ENCODE data around the gene KCNE3.
"Not testable (repeated sequence)": the region's sequence is repeated elsewhere in the genome, so short reads cannot be mapped to it uniquely, and the experiment has no call there.

The KCNE3 gene

DNA sequence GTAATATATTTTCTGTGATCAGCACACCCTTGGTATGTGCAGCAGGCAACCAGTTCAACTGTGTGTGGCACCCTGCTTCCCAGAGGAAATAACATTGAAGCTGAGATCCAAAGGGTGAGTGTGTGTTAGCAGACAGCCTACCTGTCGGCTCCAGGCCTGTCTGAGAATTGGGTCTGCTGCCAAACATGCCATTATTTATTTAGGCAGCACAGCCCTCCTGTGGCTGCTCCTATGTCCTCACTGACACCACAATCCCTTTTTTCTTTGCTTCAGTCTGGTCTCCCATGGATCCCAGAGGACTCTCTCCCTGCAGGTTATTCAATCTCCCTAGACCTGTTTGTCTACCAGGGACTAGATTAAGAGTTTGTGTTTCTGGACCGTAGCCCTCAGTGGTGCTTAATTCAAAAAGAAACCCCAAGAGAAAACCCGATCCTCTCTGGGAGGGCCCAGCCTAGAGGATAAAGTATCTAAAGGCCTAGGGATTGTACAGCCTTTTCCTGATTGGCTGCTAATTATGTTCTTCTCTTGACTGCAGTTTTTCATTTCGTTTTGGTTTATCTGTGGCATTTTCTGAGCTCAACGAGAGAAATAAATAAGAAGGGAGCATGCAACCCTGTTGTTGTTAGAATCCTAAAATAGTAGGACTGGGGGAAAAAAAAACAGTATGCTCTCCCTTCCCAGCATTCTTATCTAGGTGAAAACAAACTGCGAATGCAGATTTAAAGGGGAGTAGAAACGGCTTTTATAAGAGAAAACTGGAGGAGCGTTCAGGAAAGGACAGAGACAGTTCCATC, 24.1 kb downstream of the KCNE3 start:
- DNase-seq (ENCODE audit: low spot score) = no peak

DNA sequence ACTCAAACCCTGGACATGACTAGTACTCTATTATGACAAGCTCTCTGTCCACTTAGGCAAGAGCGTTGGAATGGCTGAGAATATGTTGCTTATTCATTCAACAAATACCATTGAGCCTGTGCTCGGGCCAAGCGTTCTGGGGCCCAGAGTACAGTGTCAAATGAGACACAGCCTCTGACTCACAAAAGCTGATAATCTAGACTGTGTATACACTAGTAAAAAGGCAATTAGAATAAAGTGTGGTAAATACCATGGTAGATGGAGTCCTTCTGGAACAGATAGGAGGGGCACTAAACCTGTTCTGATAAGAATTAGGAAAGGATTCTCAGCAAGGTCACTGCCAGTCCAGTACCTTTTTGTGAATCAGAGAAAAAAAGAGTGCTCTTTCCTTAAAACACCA, 24.7 kb downstream of the KCNE3 start:
- no peak for DNase-seq (ENCODE audit: low spot score)

DNA sequence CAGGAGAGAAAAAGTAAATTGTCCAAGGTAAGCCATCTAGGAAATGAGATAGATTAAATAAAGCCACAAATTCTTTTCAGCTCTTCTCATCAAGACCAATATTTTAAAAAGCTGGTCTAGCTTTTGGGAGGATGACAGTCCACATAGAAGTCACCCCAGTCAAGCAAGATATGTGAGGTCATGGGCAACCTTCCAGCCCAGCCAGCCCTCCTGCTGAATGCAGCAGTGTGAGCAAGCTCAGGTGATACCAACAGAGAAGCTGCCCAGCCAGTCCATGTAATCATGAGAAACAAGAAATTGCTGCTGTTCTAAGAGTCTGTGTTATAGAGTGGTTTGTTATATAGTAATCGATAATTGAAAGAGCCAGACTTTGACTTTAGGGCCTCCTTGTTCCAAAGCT, 28.7 kb downstream of the KCNE3 start:
- no peak for DNase-seq (ENCODE audit: low spot score)

DNA sequence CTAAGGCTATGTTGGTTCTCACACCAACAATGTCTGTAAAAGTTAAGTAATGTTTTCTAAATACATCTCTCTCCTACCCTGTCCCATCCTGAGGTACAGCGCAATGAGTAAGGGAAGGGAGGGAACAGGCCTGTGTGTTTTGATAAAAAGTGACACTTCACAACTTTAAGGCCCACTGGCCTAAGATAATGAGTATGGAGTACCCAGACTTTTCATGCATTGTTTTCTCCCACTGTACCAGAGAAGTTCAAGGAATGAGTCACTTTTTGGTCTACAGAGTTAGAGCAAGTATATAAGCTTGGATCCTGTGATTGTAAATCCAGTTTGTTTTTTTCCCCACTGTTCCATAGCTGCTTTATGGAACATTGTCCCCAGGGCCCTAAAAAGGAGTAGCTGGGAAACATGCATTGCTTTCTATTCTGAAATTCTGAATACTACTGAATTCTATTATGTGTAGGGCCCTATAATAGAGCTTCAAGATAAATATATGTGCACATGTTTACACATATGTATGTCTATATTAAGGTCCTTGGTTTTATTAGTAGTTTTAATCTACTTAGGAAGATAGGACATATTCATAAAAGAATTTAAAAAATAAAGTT, 29.8 kb downstream of the KCNE3 start:
- no peak for DNase-seq (ENCODE audit: low spot score)

DNA sequence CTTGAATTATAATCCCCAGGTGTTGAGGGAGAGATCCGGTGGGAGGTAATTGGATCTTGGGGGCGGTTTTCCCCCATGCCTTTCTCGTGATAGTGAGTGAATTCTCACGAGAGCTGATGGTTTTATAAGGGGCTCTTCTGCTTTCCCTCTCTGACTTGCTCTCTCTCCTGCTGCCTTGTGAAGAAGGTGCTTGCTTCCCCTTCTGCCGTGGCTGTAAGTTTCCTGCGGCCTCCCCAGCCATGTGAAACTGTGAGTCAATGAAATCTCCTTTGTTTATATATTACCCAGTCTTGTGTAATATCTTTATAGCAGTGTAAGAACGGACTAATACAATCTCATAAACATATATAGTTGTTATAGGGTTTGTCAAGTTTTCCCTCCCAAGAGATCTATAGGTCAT, 32.8 kb downstream of the KCNE3 start:
- DNase-seq (ENCODE audit: low spot score) = no peak

DNA sequence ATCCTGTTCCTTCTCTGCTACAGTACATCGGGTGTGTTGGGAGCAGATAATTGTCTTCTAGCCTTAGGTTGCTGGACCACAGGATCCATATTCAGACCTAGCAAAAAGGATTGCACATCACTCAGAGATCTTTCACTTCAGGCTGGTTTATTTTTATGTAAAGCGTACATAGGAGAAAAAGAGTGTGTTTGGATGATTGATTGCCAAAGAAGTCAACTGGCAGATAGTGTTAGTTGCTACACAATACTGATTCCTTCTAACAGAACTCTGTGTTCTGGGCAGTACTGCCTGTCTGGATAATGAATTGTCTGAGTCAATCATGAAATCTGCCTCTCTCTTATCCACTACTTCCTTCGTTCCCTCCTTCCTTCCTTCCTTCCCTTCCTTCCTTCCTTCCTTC, 38.1 kb downstream of the KCNE3 start:
- DNase-seq (ENCODE audit: low spot score) = no peak

DNA sequence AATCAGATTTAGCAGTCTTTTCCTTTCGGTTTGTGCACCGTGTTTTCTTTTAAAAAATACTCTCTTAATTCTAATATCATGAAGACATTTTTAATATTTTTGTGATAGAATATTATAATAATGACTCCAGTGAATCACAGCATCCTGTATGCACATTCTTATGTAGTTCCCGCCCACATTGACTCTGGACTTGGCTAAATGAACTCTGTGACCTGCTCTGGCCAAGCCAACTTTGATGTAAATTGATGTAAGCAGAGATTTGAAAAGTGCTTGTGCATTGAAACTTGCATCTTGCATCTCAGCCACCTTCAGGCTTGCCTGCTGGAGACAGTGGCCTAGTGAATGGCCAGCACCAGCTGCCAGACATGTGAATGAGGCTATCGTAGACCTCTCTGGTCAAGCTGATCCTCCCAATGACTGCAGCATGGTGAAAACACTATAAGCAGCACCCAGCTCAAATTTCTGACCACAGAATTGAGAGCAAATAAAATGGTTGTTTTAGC, 39.9 kb downstream of the KCNE3 start:
- no peak for DNase-seq (ENCODE audit: low spot score)

DNA sequence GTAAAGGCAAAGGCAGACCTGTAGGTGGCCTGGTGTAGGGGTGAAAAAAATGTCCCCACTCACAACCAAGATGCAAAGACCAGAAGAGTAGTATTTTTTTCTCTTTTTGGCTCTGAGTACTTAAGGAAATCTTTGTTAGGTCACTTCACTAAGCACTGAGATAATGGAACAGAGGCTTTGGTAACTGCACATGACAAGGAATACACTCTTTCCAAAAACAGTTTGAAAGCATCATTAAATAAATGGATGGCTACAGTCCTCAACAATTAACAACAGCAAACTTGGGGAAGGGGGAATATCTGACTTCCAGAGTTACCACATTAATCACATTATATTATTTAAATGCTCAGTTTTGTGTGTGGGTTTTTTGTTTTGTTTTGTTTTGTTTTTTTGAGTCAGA, 42.2 kb downstream of the KCNE3 start:
- DNase-seq (ENCODE audit: low spot score) = no peak

DNA sequence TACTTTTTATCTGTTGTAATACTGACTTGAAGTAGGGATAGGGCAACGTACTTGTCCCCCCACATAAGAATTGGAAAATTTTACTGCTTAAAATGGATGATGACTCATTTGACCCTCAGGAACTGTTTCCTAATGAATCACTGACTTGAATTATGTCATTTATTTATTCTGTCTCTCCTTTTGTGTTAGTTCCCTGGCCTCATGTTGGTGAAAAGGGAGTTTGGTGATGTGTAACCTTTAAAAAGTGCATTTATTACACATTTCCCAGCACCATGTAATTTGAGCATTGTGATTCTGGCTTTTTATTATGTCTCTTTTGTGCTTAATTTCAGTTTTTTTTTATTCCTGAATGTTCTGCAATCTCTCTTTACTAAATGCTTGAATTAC, 48.8 kb downstream of the KCNE3 start:
- DNase-seq (ENCODE audit: low spot score) = no peak

DNA sequence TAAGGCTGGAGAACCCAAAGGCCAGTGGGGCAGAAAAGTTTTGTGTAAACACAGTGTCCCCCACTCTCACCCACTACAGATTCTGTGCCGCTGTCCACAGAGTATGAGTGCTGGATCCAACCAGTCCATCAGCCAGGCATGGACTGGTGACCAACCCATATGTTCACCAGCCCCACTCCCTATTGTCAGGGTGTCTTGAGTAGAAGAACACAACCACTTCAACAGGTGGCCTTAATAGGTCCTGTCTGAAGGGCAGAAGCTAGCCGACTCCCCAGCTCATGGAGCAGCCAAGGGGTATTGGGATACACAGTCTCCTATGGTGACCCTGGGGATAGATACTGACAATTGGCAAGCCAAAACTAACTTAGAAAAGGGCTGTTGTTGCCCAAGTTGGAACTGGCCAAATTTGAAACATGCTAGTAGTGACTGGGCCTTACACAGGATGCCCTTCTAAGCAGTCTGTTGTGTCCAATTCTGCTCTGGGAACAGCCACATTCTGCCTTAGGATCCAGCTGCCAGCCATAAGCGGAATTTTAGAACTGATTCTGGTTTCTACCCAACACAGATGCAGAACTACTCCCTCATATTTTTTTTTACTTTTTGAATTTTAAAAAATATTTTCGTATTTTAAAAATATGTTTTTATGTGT, 49.4 kb downstream of the KCNE3 start:
- no peak for DNase-seq (ENCODE audit: low spot score)

DNA sequence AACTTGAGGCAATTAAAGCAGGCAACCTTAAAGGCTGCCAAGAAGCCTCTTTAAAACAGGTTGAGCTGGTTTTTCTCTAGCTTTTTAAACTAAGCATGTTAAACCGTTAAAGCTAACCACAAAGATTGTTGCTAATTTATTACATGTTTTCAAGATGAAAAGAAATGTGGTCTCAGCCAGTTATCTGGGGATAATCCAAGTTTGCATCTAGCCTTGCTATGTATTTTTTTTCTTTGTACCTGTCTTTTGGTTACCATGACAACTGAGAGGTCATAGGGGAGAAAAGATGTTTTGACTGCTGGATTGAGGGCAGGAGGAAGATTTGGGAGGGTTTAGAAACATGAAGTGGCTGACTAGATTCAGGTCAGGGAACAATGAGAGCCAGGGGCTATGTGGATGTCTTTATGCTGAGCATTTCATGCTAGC, 50.0 kb downstream of the KCNE3 start:
- no peak for DNase-seq (ENCODE audit: low spot score)

DNA sequence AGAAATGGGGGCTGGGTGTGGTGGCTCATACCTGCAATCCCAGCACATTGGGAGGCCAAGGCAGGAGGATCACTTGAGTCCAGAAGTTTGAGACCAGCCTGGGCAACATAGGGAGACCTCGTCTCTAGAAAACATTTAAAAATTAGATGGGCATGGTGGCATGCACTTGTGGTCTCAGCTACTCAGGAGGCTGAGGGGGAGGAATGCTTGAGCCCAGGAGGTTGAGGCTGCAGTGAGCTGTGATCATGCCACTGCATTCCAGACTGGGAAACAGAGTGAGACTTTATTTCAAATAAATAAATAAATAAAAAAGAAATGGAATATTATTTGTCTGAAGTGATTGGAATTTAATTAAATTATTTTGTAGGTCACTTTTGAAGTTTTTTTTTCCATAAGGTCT, 50.4 kb downstream of the KCNE3 start:
- not testable (repeated sequence) for DNase-seq (ENCODE audit: low spot score)

DNA sequence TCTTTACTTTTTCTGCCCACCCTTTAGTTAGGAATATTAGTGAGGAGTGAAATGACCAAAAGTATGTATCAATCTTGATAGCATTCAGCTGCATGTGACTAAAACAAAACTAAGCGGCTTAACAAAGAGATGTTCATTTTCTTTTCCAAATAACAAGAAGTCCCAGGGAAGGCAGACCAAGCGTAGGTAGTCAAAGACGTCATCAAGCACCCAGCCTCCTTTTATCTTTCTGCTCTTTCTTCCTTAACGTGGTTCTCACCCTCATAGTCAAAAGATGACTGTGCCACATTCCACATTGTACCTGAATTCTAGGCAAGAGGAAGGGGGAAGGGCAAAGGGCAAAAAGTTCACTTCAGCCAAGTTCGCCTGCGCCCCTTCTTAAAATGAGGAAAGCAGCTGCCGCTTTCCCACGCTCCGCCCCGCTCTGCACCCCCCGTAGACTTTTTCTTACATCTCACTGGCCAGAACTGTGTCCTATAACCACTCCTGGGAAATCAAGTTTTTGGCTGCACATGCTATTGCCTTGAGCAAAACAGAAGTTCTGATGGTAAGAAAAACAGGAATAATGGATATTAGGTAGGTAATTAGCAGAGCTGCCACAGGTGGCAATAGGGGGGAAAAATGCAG, 54.5 kb downstream of the KCNE3 start:
- no peak for DNase-seq (ENCODE audit: low spot score)

DNA sequence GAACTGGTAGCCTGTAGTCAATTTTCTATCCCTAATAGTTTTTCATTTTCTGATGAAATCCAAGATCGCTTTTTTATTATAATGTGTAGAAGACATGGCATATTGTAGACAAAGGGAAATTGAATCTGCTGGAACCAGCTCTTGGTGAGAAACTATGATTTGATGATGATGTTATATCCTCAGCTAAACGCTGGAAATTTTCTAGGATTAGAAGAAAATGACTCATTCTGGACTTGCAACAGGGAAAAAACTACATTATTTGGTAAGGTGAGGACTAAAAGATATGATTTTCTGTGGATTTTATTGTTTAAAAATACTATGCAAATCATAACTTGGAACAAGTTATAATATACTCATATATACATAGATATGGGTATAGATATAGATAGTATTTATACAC, 55.0 kb downstream of the KCNE3 start:
- DNase-seq (ENCODE audit: low spot score) = no peak

DNA sequence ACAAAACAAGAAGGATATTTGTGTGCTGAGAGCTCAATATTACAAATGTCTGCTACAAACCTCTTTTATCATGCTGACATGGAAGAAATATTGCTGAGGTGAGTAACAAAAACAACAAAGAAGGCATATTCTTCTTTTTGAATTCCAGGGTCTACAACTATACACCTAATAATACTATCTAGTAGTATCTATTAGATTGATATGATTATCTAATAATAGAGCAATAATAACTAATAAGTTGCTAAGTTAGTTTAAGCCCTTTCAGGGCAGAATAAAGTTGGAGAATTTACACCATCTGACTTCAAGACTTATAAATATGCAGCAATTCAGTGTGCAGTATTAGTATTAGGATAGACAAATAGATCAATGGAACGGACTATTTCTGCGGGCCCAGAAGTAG, 57.7 kb downstream of the KCNE3 start:
- no peak for DNase-seq (ENCODE audit: low spot score)

Data from left forelimb (tissue), 1 donor.